Panc1 (cell line): ENCODE data around the gene PTPRZ1. TPM values are rescaled to one million over a fixed set of nuclear protein-coding genes. Genes with fewer than 3 reads are reported as not detected.

ENCODE experiments used
- ATAC-seq: fragments of 200-7000 bp; cut with Tn5 transposase; 2 replicates; pipeline ENCODE4 v1.9.1; 2020; ENCODE audit warnings: mild to moderate bottlenecking, moderate library complexity
- BruUV-seq: library from RNA; stranded (reverse); fragments of 400-500 nt; replicated peaks from 2 replicates; lab custom pipeline; 2021; lab: Mats Ljungman, UMichigan
- CTCF ChIA-PET: fragments of 300-600 bp; sonication (Branson Sonifier 250); formaldehyde crosslinking; loops from one replicate; lab custom pipeline; 2022; ENCODE audit warnings: antibody characterized with exemption; lab: Charles Lee
- POLR2A ChIA-PET: fragments of 300-600 bp; sonication (Branson Sonifier 250); formaldehyde crosslinking; loops from one replicate; lab custom pipeline; 2022; ENCODE audit warnings: antibody characterized with exemption; lab: Charles Lee
- DNase-seq: peaks from one replicate; pipeline ENCODE4 v3.0.0-alpha.2; 2010; ENCODE audit warnings: low read depth, low spot score
- H3K27ac ChIP-seq: 2 replicates; pipeline ENCODE4 v1.5.1; 2011; ENCODE audit warnings: mild to moderate bottlenecking, low read length, inconsistent platforms
- H3K27me3 ChIP-seq: fragments of 200-500 bp; sonication (Bioruptor generic); 2 replicates; pipeline ENCODE4 v1.6.0; 2014; ENCODE audit warnings: low read length, inconsistent platforms; ENCODE audit not compliant: control insufficient read depth, insufficient read depth
- H3K36me3 ChIP-seq: fragments of 200-500 bp; sonication (Bioruptor generic); 2 replicates; pipeline ENCODE4 v1.5.1; 2014; ENCODE audit warnings: inconsistent platforms, mild to moderate bottlenecking, low read length, moderate library complexity; ENCODE audit not compliant: control insufficient read depth, insufficient read depth
- H3K4me1 ChIP-seq: 2 replicates; pipeline ENCODE4 v1.5.1; 2011; ENCODE audit warnings: inconsistent platforms, mild to moderate bottlenecking, low read length, moderate library complexity; ENCODE audit not compliant: control insufficient read depth, insufficient read depth
- H3K4me3 ChIP-seq, 2 experiments: 2 replicates each; pipeline ENCODE4 v1.5.1; 2011 to 2012; ENCODE audit warnings: low read depth in 2 of 2, low read length in 2 of 2, mild to moderate bottlenecking in 2 of 2, inconsistent platforms in 1 of 2, moderate library complexity in 1 of 2
- H3K9me3 ChIP-seq: fragments of 200-500 bp; sonication (Bioruptor generic); 2 replicates; pipeline ENCODE4 v1.5.1; 2014; ENCODE audit warnings: low read depth, mild to moderate bottlenecking, inconsistent platforms, low read length, moderate library complexity; ENCODE audit not compliant: control insufficient read depth, insufficient read depth
- POLR2AphosphoS5 ChIP-seq: IDR thresholded peaks from 2 replicates; pipeline ENCODE4 v1.6.1; 2012; ENCODE audit warnings: mild to moderate bottlenecking, low read depth, low read length, moderate library complexity
- REST ChIP-seq, 2 experiments: IDR thresholded peaks; 2 replicates each; pipeline ENCODE4 v1.6.1; 2011 to 2012; ENCODE audit warnings: low read depth in 2 of 2, control low read depth in 1 of 2, low read length in 1 of 2, mild to moderate bottlenecking in 1 of 2, moderate library complexity in 1 of 2; ENCODE audit not compliant: insufficient read depth in 1 of 2
- SIN3A ChIP-seq: IDR thresholded peaks from 2 replicates; pipeline ENCODE4 v1.6.1; 2012; ENCODE audit warnings: low read depth, mild to moderate bottlenecking, low read length, moderate library complexity, borderline replicate concordance; ENCODE audit not compliant: insufficient read depth
- TCF7L2 ChIP-seq: IDR thresholded peaks from 2 replicates; pipeline ENCODE4 v1.6.1; 2011; ENCODE audit warnings: mild to moderate bottlenecking, low read depth, low read length, inconsistent platforms
- in situ Hi-C: cut with HindIII; loops from 2 replicates; pipeline ENCODE4 v1.10.0; 2016; ENCODE audit warnings: low sequenced_read_pairs, low pct_unique_long_range_greater_than_20kb
- intact Hi-C: fragments of 100-400 bp; cut with micrococcal nuclease; formaldehyde crosslinking; loops from one replicate; pipeline ENCODE4 v1.10.0; 2022; ENCODE audit not compliant: unreplicated experiment
- total RNA-seq: library from RNA; stranded (reverse); gene quantifications from one replicate; pipeline ENCODE4 v1.2.1, GENCODE V29; 2021; ENCODE audit not compliant: unreplicated experiment
- TF ChIP-seq, protein P1 (sequence below): fragments of 450-650 bp; IDR thresholded peaks from 2 replicates; pipeline ENCODE4 v1.5.1; 2017; ENCODE audit warnings: mild to moderate bottlenecking

Gene PTPRZ1
- total RNA-seq, 1 experiment from 2014 or later, result 0.05 TPM

DNA sequence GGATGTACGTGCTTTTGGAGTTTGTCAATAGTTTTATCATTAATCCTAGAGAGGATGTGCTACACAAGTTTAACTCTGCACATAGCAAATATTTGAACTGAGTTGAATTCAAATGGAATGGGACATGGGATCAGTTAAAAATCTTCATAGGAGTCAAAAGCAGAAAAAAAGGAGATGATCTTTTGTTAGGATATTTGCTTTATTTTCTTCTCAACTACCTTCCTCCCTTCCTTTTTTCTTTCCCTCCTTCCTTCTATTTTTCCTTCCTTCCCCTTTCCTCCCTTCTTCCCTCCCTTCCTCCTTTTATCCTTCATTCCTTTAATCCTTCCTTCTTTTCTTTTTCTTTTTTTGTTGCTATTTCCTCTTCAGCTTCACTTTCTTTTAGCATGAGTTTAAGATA lies 6.6 kb downstream of the PTPRZ1 start:
- POLR2A ChIA-PET, result no interaction called here
- ATAC-seq, result no peak
- Histone ChIP-seq H3K27ac (no peak overlapping the region), H3K4me3 (no peak overlapping the region), H3K27me3 (peaks cover 18% of the 10 kb centered on the region), H3K36me3 (no peaks in the 10 kb centered on the region; the same call in 1 of the 2 replicates), H3K9me3 (no peaks in the 10 kb centered on the region), H3K4me1 (no peaks in the 10 kb centered on the region)
- no peak for DNase-seq
- TF ChIP-seq REST (IDR thresholded peaks at IDR 0.05; ENCODE audit: insufficient read depth in 1 of 2, low read depth in 2 of 2, low read length in 1 of 2), result no peak
- TF ChIP-seq TCF7L2, result no peak
- no peak for TF ChIP-seq SIN3A
- TF ChIP-seq, protein P1, sequence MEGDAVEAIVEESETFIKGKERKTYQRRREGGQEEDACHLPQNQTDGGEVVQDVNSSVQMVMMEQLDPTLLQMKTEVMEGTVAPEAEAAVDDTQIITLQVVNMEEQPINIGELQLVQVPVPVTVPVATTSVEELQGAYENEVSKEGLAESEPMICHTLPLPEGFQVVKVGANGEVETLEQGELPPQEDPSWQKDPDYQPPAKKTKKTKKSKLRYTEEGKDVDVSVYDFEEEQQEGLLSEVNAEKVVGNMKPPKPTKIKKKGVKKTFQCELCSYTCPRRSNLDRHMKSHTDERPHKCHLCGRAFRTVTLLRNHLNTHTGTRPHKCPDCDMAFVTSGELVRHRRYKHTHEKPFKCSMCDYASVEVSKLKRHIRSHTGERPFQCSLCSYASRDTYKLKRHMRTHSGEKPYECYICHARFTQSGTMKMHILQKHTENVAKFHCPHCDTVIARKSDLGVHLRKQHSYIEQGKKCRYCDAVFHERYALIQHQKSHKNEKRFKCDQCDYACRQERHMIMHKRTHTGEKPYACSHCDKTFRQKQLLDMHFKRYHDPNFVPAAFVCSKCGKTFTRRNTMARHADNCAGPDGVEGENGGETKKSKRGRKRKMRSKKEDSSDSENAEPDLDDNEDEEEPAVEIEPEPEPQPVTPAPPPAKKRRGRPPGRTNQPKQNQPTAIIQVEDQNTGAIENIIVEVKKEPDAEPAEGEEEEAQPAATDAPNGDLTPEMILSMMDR, result no peak
- no peak for TF ChIP-seq POLR2AphosphoS5
- intact Hi-C loops (no loop called here), in situ Hi-C loops (no loop called here)
- no TSS peak for BruUV-seq
- CTCF ChIA-PET, result no interaction called here

- CTCF ChIA-PET, result no interaction called here
- no peak overlapping the region for H3K27ac ChIP-seq
- no peak overlapping the region for H3K4me3 ChIP-seq
- H3K4me1 ChIP-seq, result no peaks in the 10 kb centered on the region
- POLR2A ChIA-PET, result no interaction called here
- BruUV-seq, result no TSS peak
- no peaks in the 10 kb centered on the region for H3K9me3 ChIP-seq
- no peaks in the 10 kb centered on the region; the same call in 1 of the 2 replicates for H3K36me3 ChIP-seq
- intact Hi-C loops (no loop called here), in situ Hi-C loops (no loop called here)
- H3K27me3 ChIP-seq, result peaks cover 4% of the 10 kb centered on the region
- TF ChIP-seq SIN3A, result no peak
- no peak for TF ChIP-seq TCF7L2
- no peak for TF ChIP-seq POLR2AphosphoS5
- TF ChIP-seq, protein P1, result no peak
- no peak for TF ChIP-seq REST (IDR thresholded peaks at IDR 0.05; ENCODE audit: insufficient read depth in 1 of 2, low read depth in 2 of 2, low read length in 1 of 2)
- ATAC-seq (no peak), DNase-seq (no peak)
Measured at GRCh38 chr7:121882731-121883130, 9.8 kb downstream of the PTPRZ1 start.
